ENCODE data around the gene FHL1.

DNA sequence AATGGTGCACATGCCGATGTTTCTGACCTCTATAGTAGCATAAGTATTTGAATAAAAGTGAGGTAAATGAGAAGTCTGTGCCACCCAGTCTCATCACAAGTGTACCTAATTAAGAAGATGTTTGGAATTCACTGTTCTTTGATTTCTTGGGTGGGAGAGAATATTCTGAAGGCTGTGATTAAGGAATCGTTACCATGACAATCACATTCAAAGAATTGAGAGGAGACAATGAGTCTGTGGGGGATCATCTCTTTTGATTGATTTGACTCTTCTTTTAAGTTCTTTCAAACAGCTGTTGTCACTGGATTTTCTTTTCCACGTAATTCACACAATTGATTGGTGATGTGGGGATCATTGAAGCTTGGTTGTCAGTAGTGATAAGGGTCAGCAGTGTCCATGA lies 18.1 kb downstream of the FHL1 start:
- TF ChIP-seq, protein P1, sequence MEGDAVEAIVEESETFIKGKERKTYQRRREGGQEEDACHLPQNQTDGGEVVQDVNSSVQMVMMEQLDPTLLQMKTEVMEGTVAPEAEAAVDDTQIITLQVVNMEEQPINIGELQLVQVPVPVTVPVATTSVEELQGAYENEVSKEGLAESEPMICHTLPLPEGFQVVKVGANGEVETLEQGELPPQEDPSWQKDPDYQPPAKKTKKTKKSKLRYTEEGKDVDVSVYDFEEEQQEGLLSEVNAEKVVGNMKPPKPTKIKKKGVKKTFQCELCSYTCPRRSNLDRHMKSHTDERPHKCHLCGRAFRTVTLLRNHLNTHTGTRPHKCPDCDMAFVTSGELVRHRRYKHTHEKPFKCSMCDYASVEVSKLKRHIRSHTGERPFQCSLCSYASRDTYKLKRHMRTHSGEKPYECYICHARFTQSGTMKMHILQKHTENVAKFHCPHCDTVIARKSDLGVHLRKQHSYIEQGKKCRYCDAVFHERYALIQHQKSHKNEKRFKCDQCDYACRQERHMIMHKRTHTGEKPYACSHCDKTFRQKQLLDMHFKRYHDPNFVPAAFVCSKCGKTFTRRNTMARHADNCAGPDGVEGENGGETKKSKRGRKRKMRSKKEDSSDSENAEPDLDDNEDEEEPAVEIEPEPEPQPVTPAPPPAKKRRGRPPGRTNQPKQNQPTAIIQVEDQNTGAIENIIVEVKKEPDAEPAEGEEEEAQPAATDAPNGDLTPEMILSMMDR (IDR thresholded peaks at IDR 0.05), result no peak
- no peak for TF ChIP-seq EP300 (IDR thresholded peaks at IDR 0.05)

Measured in upper lobe of left lung (tissue), 4 donors.